ENCODE measurements around the gene TSPAN1.
"Not testable (repeated sequence)": the region's sequence is repeated elsewhere in the genome, so short reads cannot be mapped to it uniquely, and the experiment has no call there.

TSPAN1 gene

DNA sequence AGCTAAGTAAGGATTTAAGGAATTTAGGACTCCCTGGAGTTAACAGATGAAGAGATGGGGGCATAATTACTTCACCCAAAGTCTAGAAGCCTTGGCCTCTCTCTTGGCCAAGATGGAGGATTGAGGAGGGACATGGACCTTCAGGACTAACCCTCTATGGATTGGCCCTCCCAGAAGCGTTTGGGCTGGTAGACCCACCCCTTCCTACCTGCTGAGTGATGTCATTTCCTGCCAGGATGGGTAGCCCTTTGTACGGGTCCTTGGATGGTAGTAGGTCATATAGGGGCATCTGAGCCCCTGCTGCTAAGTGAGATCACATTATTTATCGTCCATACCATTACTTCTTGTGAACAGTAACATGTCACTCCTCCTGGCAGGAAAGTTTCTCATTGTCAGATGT lies 45.9 kb downstream of the TSPAN1 start:
- DNase-seq, result no peak

DNA sequence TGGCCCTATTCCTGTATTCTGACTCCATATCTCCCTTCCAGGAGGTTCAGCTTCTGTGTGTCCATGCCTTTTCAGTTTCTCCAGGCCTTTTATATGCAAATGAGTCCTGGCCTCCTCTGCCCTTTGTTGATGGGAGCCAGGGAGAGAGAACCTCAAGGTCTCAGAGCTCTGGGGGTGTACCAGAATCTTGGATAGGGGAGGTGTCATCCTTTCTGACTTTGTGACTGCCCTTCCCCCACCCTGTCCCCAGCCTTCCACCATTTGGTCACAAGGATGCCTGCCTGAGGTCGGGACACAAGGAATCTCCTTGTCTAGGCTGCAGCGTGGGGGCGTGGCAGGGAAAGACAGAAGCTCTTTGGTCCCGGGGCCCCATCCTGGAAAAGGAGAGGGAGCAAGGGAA lies 46.9 kb downstream of the TSPAN1 start:
- DNase-seq, result no peak

DNA sequence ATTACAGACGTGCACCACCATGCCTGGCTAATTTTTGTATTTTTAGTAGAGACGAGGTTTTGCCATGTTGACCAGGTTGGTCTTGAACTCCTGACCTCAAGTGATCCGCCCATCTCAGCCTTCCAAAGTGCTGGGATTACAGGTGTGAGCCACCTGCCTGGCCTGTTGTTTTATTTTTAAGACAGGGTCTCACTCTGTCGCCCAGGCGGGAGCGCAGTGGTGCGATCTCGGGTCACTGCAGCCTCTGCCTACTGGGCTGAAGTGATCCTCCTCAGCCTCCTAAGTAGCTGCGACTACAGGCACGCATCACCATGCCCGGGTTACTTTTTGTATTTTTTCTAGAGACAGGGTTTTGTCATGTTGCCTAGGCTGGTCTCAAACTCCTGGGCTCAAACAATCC lies 48.2 kb downstream of the TSPAN1 start:
- not testable (repeated sequence) for DNase-seq

DNA sequence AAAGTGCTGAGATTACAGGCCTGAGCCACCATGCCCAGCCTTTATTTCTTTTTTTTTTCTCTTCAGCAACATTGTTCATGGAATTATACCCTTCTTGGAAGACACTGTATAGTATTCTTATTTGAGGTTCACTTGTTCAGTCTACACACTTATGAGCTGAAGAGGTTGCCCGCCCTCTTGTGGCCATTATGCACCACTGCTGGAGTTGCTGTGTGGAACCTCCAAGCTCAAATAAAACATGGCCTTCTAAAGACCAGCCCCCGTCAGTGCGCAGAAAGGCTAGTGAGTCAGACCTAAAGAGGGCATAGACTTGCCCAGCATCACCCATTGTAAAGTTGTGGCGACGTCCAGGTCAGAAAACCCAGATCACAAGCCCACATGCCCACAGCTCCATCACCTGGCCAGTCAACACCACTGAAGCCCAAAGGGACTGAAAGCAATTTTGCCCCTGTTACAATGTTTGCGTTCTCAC lies 48.6 kb downstream of the TSPAN1 start:
- DNase-seq, result peak; percentile 74

DNA sequence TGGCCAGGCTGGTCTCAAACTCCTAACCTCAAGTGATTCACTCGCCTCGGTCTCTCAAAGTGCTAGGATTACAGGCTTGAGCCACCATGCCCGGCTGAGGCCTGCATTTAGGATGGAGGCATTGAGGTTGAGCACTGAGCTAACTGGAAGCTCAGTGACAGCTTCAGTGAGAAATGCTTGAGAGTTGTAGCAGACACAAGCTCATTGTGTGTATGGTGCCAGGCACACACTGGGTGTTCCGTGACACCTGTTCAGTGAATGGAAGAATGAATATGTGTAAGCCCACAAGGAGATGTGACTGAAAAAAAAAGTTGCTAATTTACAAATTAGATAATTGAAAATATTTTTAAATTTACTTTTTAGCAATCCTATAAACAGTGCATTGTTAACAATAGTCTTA lies 50.1 kb downstream of the TSPAN1 start:
- DNase-seq, result no peak

DNA sequence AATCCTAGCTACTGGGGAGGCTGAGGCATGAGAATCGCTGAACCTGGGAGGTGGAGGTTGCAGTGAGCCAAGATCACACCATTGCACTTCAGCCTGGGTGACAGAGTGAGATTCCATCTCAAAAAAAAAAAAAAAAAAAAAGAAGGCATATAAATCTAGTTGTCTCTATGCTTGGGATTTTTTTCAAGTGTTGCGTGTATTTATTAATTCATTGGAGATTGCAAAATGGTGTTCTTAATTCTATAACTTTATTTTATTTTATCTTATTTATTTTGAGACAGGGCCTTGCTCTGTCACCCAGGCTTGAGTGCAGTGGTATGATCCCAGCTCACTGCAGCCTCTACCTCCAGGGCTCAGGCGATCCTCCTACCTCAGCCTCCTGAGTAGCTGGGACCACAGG lies 56.3 kb downstream of the TSPAN1 start:
- DNase-seq, result not testable (repeated sequence)
